Right ventricle myocardium inferior (tissue), 1 donor: ENCODE results near the gene GNB1L. TPM values are rescaled to one million over a fixed set of nuclear protein-coding genes. Genes with fewer than 3 reads are reported as not detected.

ENCODE experiments used
- ATAC-seq: fragments of 200-7000 bp; cut with Tn5 transposase; one replicate; pipeline ENCODE4 v1.9.1; 2020; ENCODE audit warnings: mild to moderate bottlenecking, moderate library complexity
- DNase-seq: peaks from one replicate; pipeline ENCODE4 v3.0.0; 2021; ENCODE audit errors: missing footprints
- intact Hi-C: fragments of 100-400 bp; cut with DNase I; formaldehyde crosslinking; loops from one replicate; pipeline ENCODE4 v1.11.0; 2022
- total RNA-seq: library from RNA; stranded (reverse); fragmentation: NEBNext Ultra II Directional; extraction: Animal tissue kit (Norgen Biotek cat#: 25700); gene quantifications from one replicate; pipeline ENCODE4 v1.2.1, GENCODE V29; 2021
- donor health status: DM: no; HTN: yes; CAD: no; lungs with severe emphysema.

Gene GNB1L
- total RNA-seq, 1 donor from 2014 or later: 1.9 TPM

GRCh38 chr22:19879643-19879991, 24.9 kb upstream of the GNB1L start:
- DNase-seq: peak; percentile 60
- intact Hi-C loops: no loop called here
- ATAC-seq: no peak

- intact Hi-C loops: no loop called here
- ATAC-seq (no peak), DNase-seq (peak; percentile 32)
These were observed 24.5 kb upstream of the GNB1L start for GRCh38 chr22:19879246-19879570.

- ATAC-seq (no peak), DNase-seq (peak; percentile 68)
- intact Hi-C loops: no loop called here
These were observed 24.0 kb upstream of the GNB1L start for GRCh38 chr22:19878461-19879245.

GRCh38 chr22:19877626-19878339, 23.1 kb upstream of the GNB1L start:
- DNase-seq (peak; percentile 11), ATAC-seq (no peak)
- intact Hi-C loops: no loop called here

- ATAC-seq (no peak), DNase-seq (peak; percentile 31)
- intact Hi-C loops: no loop called here
These were observed 22.4 kb upstream of the GNB1L start for GRCh38 chr22:19876941-19877625.

- intact Hi-C loops: no loop called here
- ATAC-seq (no peak), DNase-seq (peak; percentile 50)
These were observed 21.8 kb upstream of the GNB1L start for GRCh38 chr22:19876314-19876940.

- intact Hi-C loops: no loop called here
- DNase-seq (peak; percentile 46), ATAC-seq (no peak)
These were observed 21.0 kb upstream of the GNB1L start for GRCh38 chr22:19875531-19876313.

GRCh38 chr22:19875061-19875530, 20.4 kb upstream of the GNB1L start:
- no peak for DNase-seq
- intact Hi-C loops: no loop called here
- ATAC-seq: no peak

GRCh38 chr22:19874307-19875060, 19.8 kb upstream of the GNB1L start:
- DNase-seq (peak; percentile 73), ATAC-seq (peak; percentile 42)
- intact Hi-C loops: no loop called here

GRCh38 chr22:19873960-19874306, 19.3 kb upstream of the GNB1L start:
- intact Hi-C loops: no loop called here
- ATAC-seq (no peak), DNase-seq (no peak)

- ATAC-seq (no peak), DNase-seq (peak; percentile 50)
- intact Hi-C loops: no loop called here
These were observed 18.7 kb upstream of the GNB1L start for GRCh38 chr22:19873138-19873959.

- ATAC-seq (no peak), DNase-seq (peak; percentile 28)
- intact Hi-C loops: no loop called here
These were observed 18.1 kb upstream of the GNB1L start for GRCh38 chr22:19872779-19873137.

- ATAC-seq (no peak), DNase-seq (peak; percentile 53)
These were observed 17.4 kb upstream of the GNB1L start for GRCh38 chr22:19871845-19872778.

GRCh38 chr22:19871023-19871844, 16.6 kb upstream of the GNB1L start:
- intact Hi-C loops: no loop called here
- DNase-seq (peak; percentile 63), ATAC-seq (no peak)

More at GRCh38 chr22:19871845-19872778, 17.4 kb upstream of the GNB1L start:
- intact Hi-C loops: no loop called here
